Activated CD8-positive, alpha-beta T cell treated with anti-CD3 and anti-CD28 coated beads for 36 hours (primary cell): ENCODE measurements around the gene DIAPH3. TPM values are rescaled to one million over a fixed set of nuclear protein-coding genes. Genes with fewer than 3 reads are reported as not detected.

ENCODE experiments used
- ATAC-seq: fragments of 200-7000 bp; cut with Tn5 transposase; one replicate; pipeline ENCODE4 v1.10.0; 2021; ENCODE audit warnings: mild to moderate bottlenecking, moderate library complexity
- CTCF ChIA-PET: fragments of 350-600 bp; sonication (Branson Sonifier 250); formaldehyde crosslinking; loops from one replicate; lab custom pipeline; 2021; ENCODE audit warnings: antibody characterized with exemption; lab: Charles Lee
- POLR2A ChIA-PET: fragments of 350-600 bp; sonication (Branson Sonifier 250); formaldehyde crosslinking; loops from one replicate; lab custom pipeline; 2021; ENCODE audit warnings: antibody characterized with exemption; lab: Charles Lee
- DNase-seq: peaks from one replicate; pipeline ENCODE4 v3.0.0-alpha.2; 2020
- H3K27ac Mint-ChIP-seq: one replicate; pipeline ENCODE4 v1.8.0; 2021; ENCODE audit warnings: mild to moderate bottlenecking, mixed read lengths
- H3K27me3 Mint-ChIP-seq: one replicate; pipeline ENCODE4 v1.8.0; 2021; ENCODE audit warnings: mixed read lengths
- H3K36me3 Mint-ChIP-seq: one replicate; pipeline ENCODE4 v1.8.0; 2021; ENCODE audit warnings: low read depth, mixed read lengths
- H3K4me1 Mint-ChIP-seq: one replicate; pipeline ENCODE4 v1.8.0; 2021; ENCODE audit warnings: low read depth, mixed read lengths
- H3K4me3 Mint-ChIP-seq: one replicate; pipeline ENCODE4 v1.8.0; 2021; ENCODE audit warnings: mild to moderate bottlenecking, moderate library complexity, mixed read lengths
- H3K9me3 Mint-ChIP-seq: one replicate; pipeline ENCODE4 v1.8.0; 2021; ENCODE audit warnings: mixed read lengths
- CTCF ChIP-seq: fragments of 200-600 bp; IDR thresholded peaks from one replicate; pipeline ENCODE4 v1.8.0; 2022; ENCODE audit warnings: antibody characterized with exemption, mild to moderate bottlenecking
- intact Hi-C: fragments of 100-400 bp; cut with micrococcal nuclease; formaldehyde crosslinking; loops from one replicate; pipeline ENCODE4 v1.10.0; 2022
- total RNA-seq, 2 experiments: library from RNA; stranded (reverse); gene quantifications; one replicate each; pipeline ENCODE4 v1.2.3, GENCODE V29; 2021

DIAPH3 gene
- total RNA-seq, 2 experiments from 2014 or later = 23.0 to 25.4 TPM

- DNase-seq = no peak
- POLR2A ChIA-PET = no interaction called here
Observed at GRCh38 chr13:59877933-59878332, 285.8 kb downstream of the DIAPH3 start.

GRCh38 chr13:59874973-59875372, 288.8 kb downstream of the DIAPH3 start:
- Mint-ChIP-seq H3K4me3 (no peak overlapping the region), H3K9me3 (no peaks in the 10 kb centered on the region), H3K27ac (no peak overlapping the region), H3K27me3 (no peaks in the 10 kb centered on the region), H3K36me3 (peaks cover 5% of the 10 kb centered on the region), H3K4me1 (no peaks in the 10 kb centered on the region)
- no peak for ATAC-seq
- ChIA-PET CTCF (no interaction called here), POLR2A (no interaction called here)
- DNase-seq = no peak
- no peak for TF ChIP-seq CTCF
- intact Hi-C loops = no loop called here

More at GRCh38 chr13:59877933-59878332, 285.8 kb downstream of the DIAPH3 start:
- Mint-ChIP-seq H3K4me3 (no peak overlapping the region), H3K4me1 (no peaks in the 10 kb centered on the region), H3K27ac (no peak overlapping the region), H3K36me3 (peaks cover 5% of the 10 kb centered on the region), H3K27me3 (no peaks in the 10 kb centered on the region), H3K9me3 (no peaks in the 10 kb centered on the region)
- intact Hi-C loops = no loop called here
- no peak for TF ChIP-seq CTCF
- ATAC-seq = no peak
- CTCF ChIA-PET = no interaction called here

GRCh38 chr13:59873856-59874255, 289.9 kb downstream of the DIAPH3 start:
- Mint-ChIP-seq H3K36me3 (peaks cover 5% of the 10 kb centered on the region), H3K9me3 (no peaks in the 10 kb centered on the region), H3K27ac (no peak overlapping the region), H3K4me1 (no peaks in the 10 kb centered on the region), H3K4me3 (no peak overlapping the region), H3K27me3 (no peaks in the 10 kb centered on the region)
- intact Hi-C loops = no loop called here
- TF ChIP-seq CTCF = no peak
- ATAC-seq (no peak), DNase-seq (no peak)
- ChIA-PET CTCF (no interaction called here), POLR2A (no interaction called here)

- DNase-seq = no peak
- no peak for TF ChIP-seq CTCF
- H3K4me3 Mint-ChIP-seq = no peak overlapping the region
- no peak for ATAC-seq
- no peaks in the 10 kb centered on the region for H3K4me1 Mint-ChIP-seq
- H3K27me3 Mint-ChIP-seq = no peaks in the 10 kb centered on the region
- peaks cover 5% of the 10 kb centered on the region for H3K36me3 Mint-ChIP-seq
- H3K9me3 Mint-ChIP-seq = no peaks in the 10 kb centered on the region
- no peak overlapping the region for H3K27ac Mint-ChIP-seq
- POLR2A ChIA-PET = interaction anchor here (0.7 kb wide), 1 partner anchor 10 kb away, joined by 4 read pairs; no protein-coding TSS in a partner anchor
- CTCF ChIA-PET = no interaction called here
- intact Hi-C loops = no loop called here
Observed at GRCh38 chr13:59873309-59873708, 290.4 kb downstream of the DIAPH3 start.

GRCh38 chr13:59867867-59868266, 295.9 kb downstream of the DIAPH3 start:
- DNase-seq = no peak
- H3K9me3 Mint-ChIP-seq = no peaks in the 10 kb centered on the region
- no peaks in the 10 kb centered on the region for H3K36me3 Mint-ChIP-seq
- no peak for TF ChIP-seq CTCF
- H3K4me3 Mint-ChIP-seq = no peak overlapping the region
- no peak for ATAC-seq
- H3K4me1 Mint-ChIP-seq = no peaks in the 10 kb centered on the region
- intact Hi-C loops = no loop called here
- ChIA-PET CTCF (no interaction called here), POLR2A (no interaction called here)
- H3K27ac Mint-ChIP-seq = no peak overlapping the region
- no peaks in the 10 kb centered on the region for H3K27me3 Mint-ChIP-seq
